Smooth muscle cell (in vitro differentiated cells): Measurements from ENCODE around the gene EFCAB13. TPM values are rescaled to one million over a fixed set of nuclear protein-coding genes. Genes with fewer than 3 reads are reported as not detected.
"Not testable (repeated sequence)": the region's sequence is repeated elsewhere in the genome, so short reads cannot be mapped to it uniquely, and the experiment has no call there.

Experiments
- DNase-seq: peaks from one replicate; lab custom pipeline; 2025; ENCODE audit not compliant: unreplicated experiment; lab: John Stamatoyannopoulos, UW
- H2AFZ ChIP-seq: fragments of 200-600 bp; sonication (generic); 2 replicates; pipeline ENCODE4 v1.6.0; 2016; ENCODE audit warnings: antibody characterized with exemption, low read depth, mild to moderate bottlenecking
- H3F3A ChIP-seq: fragments of 200-600 bp; sonication (generic); 2 replicates; pipeline ENCODE4 v1.6.0; 2017; ENCODE audit warnings: antibody characterized with exemption, low read depth
- H3K27ac ChIP-seq: fragments of 200-600 bp; sonication (generic); 2 replicates; pipeline ENCODE4 v1.5.1; 2016; ENCODE audit warnings: low read depth, mild to moderate bottlenecking
- H3K27me3 ChIP-seq: fragments of 200-600 bp; sonication (generic); 2 replicates; pipeline ENCODE4 v1.6.1; 2016; ENCODE audit warnings: low read depth, mild to moderate bottlenecking
- H3K36me3 ChIP-seq: fragments of 200-600 bp; sonication (generic); 2 replicates; pipeline ENCODE4 v1.5.1; 2016; ENCODE audit warnings: low read depth
- H3K4me1 ChIP-seq: fragments of 200-600 bp; sonication (generic); 2 replicates; pipeline ENCODE4 v1.5.1; 2016; ENCODE audit warnings: low read depth
- H3K4me2 ChIP-seq: fragments of 200-600 bp; sonication (generic); 2 replicates; pipeline ENCODE4 v1.6.0; 2016; ENCODE audit warnings: mild to moderate bottlenecking
- H3K4me3 ChIP-seq: fragments of 200-600 bp; sonication (generic); 2 replicates; pipeline ENCODE4 v1.5.1; 2016; ENCODE audit warnings: mild to moderate bottlenecking
- H3K79me2 ChIP-seq: fragments of 200-600 bp; sonication (generic); 2 replicates; pipeline ENCODE4 v1.6.0; 2016; ENCODE audit warnings: low read depth, mild to moderate bottlenecking
- H3K9ac ChIP-seq: fragments of 200-600 bp; sonication (generic); 2 replicates; pipeline ENCODE4 v1.6.0; 2016; ENCODE audit warnings: low read depth
- H3K9me3 ChIP-seq: fragments of 200-600 bp; sonication (generic); replicated peaks from 2 replicates; pipeline ENCODE4 v1.5.1; 2016; ENCODE audit warnings: low read depth
- H4K20me1 ChIP-seq: fragments of 200-600 bp; sonication (generic); 2 replicates; pipeline ENCODE4 v1.6.0; 2016; ENCODE audit warnings: low read depth
- CTCF ChIP-seq: fragments of 200-600 bp; sonication (generic); IDR thresholded peaks from 2 replicates; pipeline ENCODE4 v1.5.1; 2017; ENCODE audit warnings: borderline replicate concordance, mild to moderate bottlenecking, antibody characterized with exemption; ENCODE audit not compliant: insufficient read depth, poor library complexity, severe bottlenecking
- WGBS: methylation state at CpG from one replicate; pipeline ENCODE4 v1.1.7; 2016; ENCODE audit warnings: low lambda C conversion rate; 5-methylcytosine and 5-hydroxymethylcytosine counted together
- polyA plus RNA-seq: library from polyadenylated mRNA; unstranded; fragments of >200 nt; fragmentation: Nextera tagmentation; extraction: Ambion mirVana; gene quantifications from 2 replicates; pipeline ENCODE4 v1.2.1, GENCODE V29; 2016
- total RNA-seq: library from RNA; depleted of rRNA; stranded (reverse); fragments of >200 nt; gene quantifications from 2 replicates; pipeline ENCODE4 v1.2.3, GENCODE V29; 2014

EFCAB13 gene
- total and polyA plus RNA-seq, 2 experiments from 2014 or later: 1.2 to 4.6 TPM

- Histone ChIP-seq H3K4me1 (no peaks in the 10 kb centered on the region), H3K79me2 (no peaks in the 10 kb centered on the region), H3K9me3 (peaks cover 10% of the 10 kb centered on the region), H3K4me2 (no peak overlapping the region), H2AFZ (no peak overlapping the region), H3K4me3 (no peak overlapping the region), H3K27ac (no peak overlapping the region), H3K36me3 (peaks cover 6% of the 10 kb centered on the region), H3K9ac (no peak overlapping the region), H3K27me3 (no peaks in the 10 kb centered on the region), H4K20me1 (no peaks in the 10 kb centered on the region), H3F3A (no peaks in the 10 kb centered on the region)
- no peak for TF ChIP-seq CTCF
- DNase-seq: no peak
- WGBS: 81% methylated on average over 1 of the region's 1 CpG
Observed at GRCh38 chr17:47376247-47376646, 52.5 kb downstream of the EFCAB13 start.

- no peak overlapping the region for H2AFZ ChIP-seq
- no peak for DNase-seq
- H3K9me3 ChIP-seq: no peaks in the 10 kb centered on the region
- H3K36me3 ChIP-seq: no peaks in the 10 kb centered on the region
- TF ChIP-seq CTCF: no peak
- no peaks in the 10 kb centered on the region for H3K4me1 ChIP-seq
- H3K27ac ChIP-seq: no peak overlapping the region
- no peak overlapping the region for H3K4me2 ChIP-seq
- no peaks in the 10 kb centered on the region for H3K79me2 ChIP-seq
- H3K4me3 ChIP-seq: no peak overlapping the region
- no peaks in the 10 kb centered on the region for H3F3A ChIP-seq
- H4K20me1 ChIP-seq: no peaks in the 10 kb centered on the region
- H3K9ac ChIP-seq: no peak overlapping the region
- H3K27me3 ChIP-seq: no peaks in the 10 kb centered on the region
Observed at GRCh38 chr17:47388825-47389224, 65.1 kb downstream of the EFCAB13 start.

- H3K27ac ChIP-seq, H3K9ac ChIP-seq, H4K20me1 ChIP-seq, H3K27me3 ChIP-seq, DNase-seq, H2AFZ ChIP-seq, H3K4me3 ChIP-seq, H3K9me3 ChIP-seq, H3F3A ChIP-seq, H3K4me1 ChIP-seq, H3K4me2 ChIP-seq, H3K79me2 ChIP-seq, H3K36me3 ChIP-seq: not testable (repeated sequence)
- WGBS: 97% methylated on average over 30 of the region's 49 CpGs
Observed at GRCh38 chr17:47397532-47398128, 73.9 kb downstream of the EFCAB13 start.

GRCh38 chr17:47400333-47400732 lies 76.6 kb downstream of the EFCAB13 start:
- no peak overlapping the region for H3K27ac ChIP-seq
- no peak overlapping the region for H2AFZ ChIP-seq
- H3K9me3 ChIP-seq: no peaks in the 10 kb centered on the region
- H3K27me3 ChIP-seq: no peaks in the 10 kb centered on the region
- no peak overlapping the region for H3K4me2 ChIP-seq
- H3K9ac ChIP-seq: no peak overlapping the region
- 56% methylated on average over 1 of the region's 1 CpG for WGBS
- H3K4me3 ChIP-seq: no peak overlapping the region
- H3K36me3 ChIP-seq: no peaks in the 10 kb centered on the region
- no peak for TF ChIP-seq CTCF
- no peaks in the 10 kb centered on the region for H3F3A ChIP-seq
- DNase-seq: no peak
- H4K20me1 ChIP-seq: no peaks in the 10 kb centered on the region
- no peaks in the 10 kb centered on the region for H3K4me1 ChIP-seq
- no peaks in the 10 kb centered on the region for H3K79me2 ChIP-seq
